Measurements from ENCODE around the gene PADI2. TPM values are rescaled to one million over a fixed set of nuclear protein-coding genes. Genes with fewer than 3 reads are reported as not detected.
A peak's percentile ranks its signal among the peaks of the same experiment; 100 is the strongest.

Gene PADI2
- total and polyA plus RNA-seq, 9 of the 15 experiments (the other 6 are each of a cell fraction or from before 2014, with no cell fraction given) = 0.01 to 0.11 (median 0.01) TPM; not detected in 5

DNA sequence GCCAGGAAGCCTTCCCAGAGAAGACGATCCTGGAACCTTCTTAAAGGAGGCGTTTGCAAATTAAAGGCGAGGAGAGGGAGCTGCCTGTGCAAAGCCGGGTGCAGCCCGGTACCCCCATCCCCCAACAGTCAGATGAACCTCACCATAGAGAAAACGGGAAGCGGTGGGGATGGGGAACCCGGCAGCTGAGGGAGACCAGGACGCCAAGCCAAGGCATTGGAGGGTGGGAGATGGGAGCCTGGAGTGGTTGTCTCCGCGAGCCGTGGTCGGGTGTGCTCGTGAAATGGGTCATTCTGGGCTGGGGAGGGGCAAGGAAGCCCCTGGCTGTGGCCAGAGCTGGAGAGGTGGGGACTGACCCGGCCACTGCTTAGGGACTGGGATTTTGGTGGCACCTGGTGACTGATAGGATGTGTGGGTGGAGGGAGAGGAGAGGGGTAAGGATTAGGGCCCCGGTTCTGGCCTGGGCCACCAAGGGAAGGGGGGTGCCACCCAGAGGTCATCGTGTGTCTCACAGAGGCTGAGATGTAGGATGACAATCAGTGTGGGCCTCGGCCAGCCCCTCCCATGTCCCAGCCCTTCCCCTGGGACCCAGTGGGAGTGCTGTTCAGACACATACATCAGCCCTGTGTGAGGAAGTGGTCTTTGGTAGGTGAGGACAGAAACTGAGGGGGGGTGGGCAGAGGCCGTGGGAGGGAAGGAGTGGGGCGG, 676 bp upstream of the PADI2 start:
- no peak overlapping the region for H3K4me3 ChIP-seq

More for the DNA sequence above, 676 bp upstream of the PADI2 start:
- H3K9me3 ChIP-seq (replicated peaks; ENCODE audit: control insufficient read depth, insufficient read depth, low read depth, low read length) = no peaks in the 10 kb centered on the region
- H3K4me1 ChIP-seq (replicated peaks in 1 of 2; ENCODE audit: control insufficient read depth in 2 of 2, insufficient read depth in 2 of 2, low read length in 2 of 2) = peaks cover 4 to 16% of the 10 kb centered on the region in 2 experiments; a peak in 2 of 5 replicates
- peak overlapping the region in 1 of 2 experiments; percentile 41; a peak in 1 of 4 replicates for H3K9ac ChIP-seq (ENCODE audit: insufficient read depth in 1 of 2, low read depth in 2 of 2, low read length in 2 of 2)
- in situ Hi-C loops (cut with MboI) = loop anchor here (10.0 kb wide), 1 partner anchor 285 kb away; no protein-coding TSS in a partner anchor
- DNase-seq (ENCODE audit: extremely low read depth in 1 of 4, low spot score in 3 of 4) (peak; percentile 33 to 54 (median 45)), ATAC-seq (peak; percentile 29), FAIRE-seq (no peak)
- H3K27ac ChIP-seq (ENCODE audit: extremely low read depth, low read depth, low read length) = no peak overlapping the region
- no peaks in the 10 kb centered on the region for H3K79me2 ChIP-seq (ENCODE audit: control insufficient read depth, insufficient read depth, low read length)
- CTCF ChIA-PET (ENCODE audit: low intra/inter-chr PET ratio) = no interaction called here
- H3K27me3 ChIP-seq (ENCODE audit: control insufficient read depth in 2 of 2, insufficient read depth in 2 of 2, low read length in 2 of 2) = peaks cover 35 to 67% of the 10 kb centered on the region in 2 experiments
- BruUV-seq (replicated peaks) = no TSS peak
- H2AFZ ChIP-seq (ENCODE audit: low read depth, low read length) = peak overlapping the region; percentile 15; the same call in 1 of the 2 replicates
- no peaks in the 10 kb centered on the region for H3K36me3 ChIP-seq (ENCODE audit: control insufficient read depth, insufficient read depth, low read length)
- intact Hi-C loops (cut with micrococcal nuclease) = loop anchor here (10.0 kb wide), 2 partner anchors 285 to 485 kb away; no protein-coding TSS in a partner anchor
- TF ChIP-seq, protein P1, sequence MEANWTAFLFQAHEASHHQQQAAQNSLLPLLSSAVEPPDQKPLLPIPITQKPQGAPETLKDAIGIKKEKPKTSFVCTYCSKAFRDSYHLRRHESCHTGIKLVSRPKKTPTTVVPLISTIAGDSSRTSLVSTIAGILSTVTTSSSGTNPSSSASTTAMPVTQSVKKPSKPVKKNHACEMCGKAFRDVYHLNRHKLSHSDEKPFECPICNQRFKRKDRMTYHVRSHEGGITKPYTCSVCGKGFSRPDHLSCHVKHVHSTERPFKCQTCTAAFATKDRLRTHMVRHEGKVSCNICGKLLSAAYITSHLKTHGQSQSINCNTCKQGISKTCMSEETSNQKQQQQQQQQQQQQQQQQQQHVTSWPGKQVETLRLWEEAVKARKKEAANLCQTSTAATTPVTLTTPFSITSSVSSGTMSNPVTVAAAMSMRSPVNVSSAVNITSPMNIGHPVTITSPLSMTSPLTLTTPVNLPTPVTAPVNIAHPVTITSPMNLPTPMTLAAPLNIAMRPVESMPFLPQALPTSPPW (CRISPR knock-in tag; IDR thresholded peaks at IDR 0.05) = 0 out of 2 replicates have a peak, but pooled peaks have one; percentile 27
- TF ChIP-seq SPI1 (IDR thresholded peaks at IDR 0.05; ENCODE audit: borderline replicate concordance, low read depth, low read length) (peak; percentile 56; the same call in 1 of the 2 replicates), MCM2 (IDR thresholded peaks at IDR 0.05; ENCODE audit: low read depth) (no peak), POLR2AphosphoS5 (IDR thresholded peaks at IDR 0.05; ENCODE audit: control insufficient read depth, insufficient read depth, low read depth, low read length) (no peak), NONO (IDR thresholded peaks at IDR 0.05; ENCODE audit: low read depth in 2 of 2, low read length in 1 of 2) (no peak), RAD21 (CRISPR knock-in tag; conservative IDR thresholded peaks at IDR 0.05 in 1 of 2, IDR thresholded peaks at IDR 0.05 in 1 of 2) (0 out of 4 replicates have a peak, but pooled peaks of 1 of the 2 experiments have one; percentile 4), MTA3 (IDR thresholded peaks at IDR 0.05; ENCODE audit: borderline replicate concordance) (no peak), ZC3H11A (IDR thresholded peaks at IDR 0.05; ENCODE audit: low read depth, low read length) (no peak), ZNF165 (CRISPR knock-in tag; IDR thresholded peaks at IDR 0.05; ENCODE audit: borderline replicate concordance) (no peak), ZNF239 (CRISPR knock-in tag; IDR thresholded peaks at IDR 0.05) (no peak), DMBX1 (CRISPR knock-in tag; IDR thresholded peaks at IDR 0.05; ENCODE audit: borderline replicate concordance) (no peak), ZBTB17 (CRISPR knock-in tag; IDR thresholded peaks at IDR 0.05) (no peak), RFX5 (IDR thresholded peaks at IDR 0.05; ENCODE audit: low read depth, low read length) (no peak), TBP (optimal IDR thresholded peaks at IDR 0.05; ENCODE audit: low read depth, low read length) (no peak), EGR1 (conservative IDR thresholded peaks at IDR 0.05) (0 out of 2 replicates have a peak, but pooled peaks have one; percentile 4)
- TF ChIP-seq, protein P2, sequence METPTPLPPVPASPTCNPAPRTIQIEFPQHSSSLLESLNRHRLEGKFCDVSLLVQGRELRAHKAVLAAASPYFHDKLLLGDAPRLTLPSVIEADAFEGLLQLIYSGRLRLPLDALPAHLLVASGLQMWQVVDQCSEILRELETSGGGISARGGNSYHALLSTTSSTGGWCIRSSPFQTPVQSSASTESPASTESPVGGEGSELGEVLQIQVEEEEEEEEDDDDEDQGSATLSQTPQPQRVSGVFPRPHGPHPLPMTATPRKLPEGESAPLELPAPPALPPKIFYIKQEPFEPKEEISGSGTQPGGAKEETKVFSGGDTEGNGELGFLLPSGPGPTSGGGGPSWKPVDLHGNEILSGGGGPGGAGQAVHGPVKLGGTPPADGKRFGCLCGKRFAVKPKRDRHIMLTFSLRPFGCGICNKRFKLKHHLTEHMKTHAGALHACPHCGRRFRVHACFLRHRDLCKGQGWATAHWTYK (CRISPR knock-in tag; IDR thresholded peaks at IDR 0.05) = no peak
- no peaks in the 10 kb centered on the region for H3K9me1 ChIP-seq (ENCODE audit: control insufficient read depth, insufficient read depth, low read length)
- WGBS (ENCODE audit: insufficient coverage, low coverage, missing lambda C conversion rate) = 7% methylated on average over 18 of the region's 20 CpGs
- POLR2A ChIA-PET = interaction anchor here (0.6 kb wide), 2 partner anchors 74 to 166 kb away, joined by 3 to 4 read pairs; no protein-coding TSS in a partner anchor
- peaks cover 22% of the 10 kb centered on the region for H4K20me1 ChIP-seq (replicated peaks; ENCODE audit: control insufficient read depth, insufficient read depth, low read length)
- 0 out of 2 replicates have a peak overlapping the region, but pooled peaks have one; percentile 3 for H3K4me2 ChIP-seq (ENCODE audit: insufficient read depth, low read length)
